HL-60/S4 treated with retinoic acid at 250 ng/mL for 4 days and 3 days (cell line): ENCODE measurements around the gene VGLL2.

Experiments used
- in situ Hi-C: fragments of 300-500 bp; cut with MboI; formaldehyde crosslinking; loops from 2 replicates; pipeline ENCODE4 v1.7.0; 2022; ENCODE audit warnings: low sequenced_read_pairs

VGLL2 gene

GRCh38 chr6:117268924-117269323 lies 3.6 kb downstream of the VGLL2 start:
- in situ Hi-C loops = no loop called here

- in situ Hi-C loops = no loop called here
These were observed 4.3 kb downstream of the VGLL2 start for GRCh38 chr6:117269638-117270054.

- in situ Hi-C loops = no loop called here
These were observed 4.9 kb downstream of the VGLL2 start for GRCh38 chr6:117270055-117270842.

DNA sequence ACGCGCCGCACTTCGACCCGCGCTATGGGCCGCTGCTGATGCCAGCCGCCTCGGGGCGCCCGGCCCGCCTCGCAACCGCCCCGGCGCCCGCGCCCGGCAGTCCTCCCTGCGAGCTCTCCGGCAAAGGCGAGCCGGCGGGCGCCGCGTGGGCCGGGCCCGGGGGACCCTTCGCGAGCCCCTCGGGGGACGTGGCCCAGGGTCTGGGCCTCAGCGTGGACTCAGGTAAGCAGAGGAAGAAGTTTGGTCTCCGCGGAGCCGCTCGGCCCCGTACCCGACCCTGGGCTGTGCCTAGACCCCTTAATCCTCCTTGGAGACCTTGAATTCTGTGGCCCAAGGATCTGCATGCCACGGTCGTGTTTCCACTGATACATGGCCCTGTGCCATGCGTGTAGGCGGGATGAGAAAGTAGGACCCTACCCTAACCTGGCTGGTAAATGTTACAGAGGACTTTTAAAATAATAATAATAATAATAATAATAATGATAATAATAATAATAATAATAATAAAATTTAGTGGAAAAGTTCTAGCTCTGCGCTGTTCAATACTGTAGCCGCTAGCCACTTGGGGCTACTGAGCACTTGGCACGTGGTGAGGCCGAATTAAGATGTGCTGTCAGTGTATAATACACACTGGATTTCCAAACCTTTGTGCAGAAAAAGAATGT lies 5.6 kb downstream of the VGLL2 start:
- in situ Hi-C loops = no loop called here

DNA sequence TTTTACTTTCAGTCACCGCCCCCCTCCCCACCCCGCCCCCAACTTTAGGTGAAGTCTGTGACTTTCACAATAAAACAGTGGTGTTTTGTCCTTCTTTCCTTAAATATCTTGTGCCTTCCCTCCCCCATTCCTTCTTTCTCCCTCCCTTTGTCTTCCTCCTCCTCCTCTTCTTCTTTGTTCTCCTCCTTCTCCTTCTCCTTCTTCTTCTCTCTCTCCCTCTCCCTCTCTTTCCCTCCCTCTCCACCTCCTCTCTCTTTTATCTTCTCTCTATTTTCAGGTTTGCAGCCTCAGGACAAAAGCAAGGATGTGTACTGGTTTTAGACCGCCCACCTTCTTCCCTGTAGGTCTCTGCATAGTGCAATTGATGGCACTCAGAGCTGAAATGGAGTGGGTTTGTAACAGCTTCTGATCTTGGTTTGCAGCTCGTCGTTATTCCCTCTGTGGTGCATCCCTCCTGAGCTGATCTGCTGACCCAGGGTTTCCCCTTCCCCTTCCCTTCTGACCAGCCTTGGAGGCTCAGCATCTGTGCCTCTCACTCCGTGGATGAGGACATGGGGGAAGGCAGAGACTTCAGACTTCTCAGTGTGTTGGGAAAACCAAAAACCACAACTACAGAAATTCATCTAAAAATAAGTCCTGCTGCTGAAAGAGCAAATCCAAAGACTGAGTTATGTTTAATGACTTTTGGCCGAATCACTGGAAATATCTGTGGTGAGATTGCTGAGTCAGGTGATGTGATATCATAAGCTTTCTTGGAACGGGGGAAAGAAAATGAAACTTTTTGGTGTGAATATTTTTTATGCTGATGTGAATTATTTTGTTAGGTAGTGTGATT lies 6.9 kb downstream of the VGLL2 start:
- in situ Hi-C loops = no loop called here

DNA sequence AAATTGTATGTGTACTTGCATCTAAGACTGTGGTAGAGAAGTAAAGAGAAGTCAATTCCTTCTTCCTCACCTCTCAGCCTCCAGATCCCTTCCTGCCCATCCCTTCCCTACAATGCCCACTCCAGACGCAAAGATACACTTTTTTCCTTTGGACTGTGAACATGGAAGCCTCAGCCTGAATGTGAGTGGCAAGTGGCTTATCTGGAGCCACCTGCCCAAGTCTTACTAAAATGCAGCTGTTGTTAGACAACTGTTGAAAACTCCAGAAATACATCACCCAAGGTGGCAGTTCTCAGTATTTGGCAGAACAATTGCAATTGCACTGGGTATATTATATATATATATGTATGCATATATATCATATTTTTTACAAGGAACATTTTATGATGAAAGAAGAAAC lies 7.5 kb downstream of the VGLL2 start:
- in situ Hi-C loops = no loop called here

GRCh38 chr6:117275205-117275604 lies 9.8 kb downstream of the VGLL2 start:
- in situ Hi-C loops = no loop called here

DNA sequence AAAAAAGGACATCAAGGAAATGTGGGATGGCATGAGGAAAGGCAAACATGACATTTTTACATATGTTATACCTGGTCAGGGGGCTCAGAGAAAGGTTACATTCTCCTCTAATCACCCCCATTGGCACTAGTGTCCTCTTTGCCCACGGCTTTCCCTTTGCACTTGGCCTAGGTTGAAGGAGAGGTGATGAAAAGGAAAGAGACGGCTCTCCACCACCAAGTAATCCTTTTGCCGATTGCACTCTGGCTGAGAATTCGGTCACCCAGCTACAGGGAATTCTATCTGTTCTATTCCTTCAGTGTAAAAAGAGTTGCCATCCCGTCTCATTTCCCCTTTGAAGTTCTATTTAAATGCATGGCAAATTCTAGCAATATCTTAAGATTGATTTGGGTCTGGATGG lies 10.4 kb downstream of the VGLL2 start:
- in situ Hi-C loops = no loop called here

- in situ Hi-C loops = no loop called here
These were observed 11.5 kb downstream of the VGLL2 start for GRCh38 chr6:117276778-117277316.

GRCh38 chr6:117280922-117281321 lies 15.6 kb downstream of the VGLL2 start:
- in situ Hi-C loops = no loop called here

GRCh38 chr6:117288083-117288715 lies 22.8 kb downstream of the VGLL2 start:
- in situ Hi-C loops = no loop called here

DNA sequence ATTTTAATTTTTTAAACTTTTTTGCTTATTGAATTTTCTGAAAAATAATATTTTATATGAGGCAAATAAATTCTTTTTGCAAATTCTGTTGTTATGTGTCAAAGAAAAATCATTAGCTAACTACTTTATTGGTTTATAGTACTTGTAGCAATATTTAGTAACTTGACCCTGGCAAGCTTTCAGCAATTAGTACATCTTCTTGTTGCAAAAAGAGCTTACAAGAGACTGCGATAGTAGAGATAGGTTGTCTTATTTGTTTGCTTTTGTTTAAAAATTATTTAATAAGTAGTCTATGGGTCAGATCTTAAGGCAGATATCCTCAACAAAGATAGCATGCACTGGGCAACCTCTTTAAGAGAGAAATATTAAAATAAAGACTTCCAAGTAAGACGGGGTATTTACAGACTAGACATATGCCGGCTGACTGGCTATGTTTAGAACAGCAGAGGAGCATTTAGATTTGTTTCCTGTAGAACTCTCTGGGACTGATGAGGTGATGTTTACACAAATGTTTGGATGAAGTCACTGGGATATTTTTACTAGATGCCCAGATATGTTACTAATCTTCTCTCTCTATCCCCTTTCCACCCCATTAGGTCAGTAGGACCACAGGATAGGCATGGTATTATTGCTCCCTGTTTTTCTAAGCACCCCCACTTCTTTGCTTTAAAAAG lies 25.0 kb downstream of the VGLL2 start:
- in situ Hi-C loops = no loop called here

- in situ Hi-C loops = no loop called here
These were observed 33.6 kb downstream of the VGLL2 start for GRCh38 chr6:117298941-117299340.

- in situ Hi-C loops = no loop called here
These were observed 38.0 kb downstream of the VGLL2 start for GRCh38 chr6:117303323-117303722.

- in situ Hi-C loops = no loop called here
These were observed 39.1 kb downstream of the VGLL2 start for GRCh38 chr6:117304446-117304845.

DNA sequence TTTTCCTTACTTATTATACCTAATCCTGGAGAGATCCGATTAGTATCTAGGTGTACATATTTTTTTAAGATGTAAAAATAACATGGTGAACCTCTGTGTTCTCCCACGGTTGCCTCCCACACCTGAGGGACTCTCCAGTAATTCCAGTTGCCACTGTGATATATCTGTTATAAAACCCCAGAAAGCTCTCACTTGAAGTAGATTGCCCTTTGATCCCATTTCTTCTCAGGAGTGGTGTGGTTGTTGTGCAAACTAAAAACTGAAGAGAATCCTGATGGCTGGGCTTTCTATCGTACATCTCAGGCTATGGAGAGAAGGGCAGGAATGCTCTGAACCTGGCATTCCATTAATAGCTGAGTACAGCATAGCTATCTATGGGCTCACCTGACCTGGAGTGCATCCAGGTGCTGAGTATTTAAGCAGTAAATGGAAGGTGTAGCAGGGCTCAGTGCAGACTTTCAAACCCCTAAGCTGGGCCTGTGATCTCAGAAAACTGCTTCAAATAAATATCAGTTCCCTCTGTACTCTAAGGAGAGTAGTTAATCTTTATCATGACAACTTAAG lies 41.0 kb downstream of the VGLL2 start:
- in situ Hi-C loops = no loop called here

DNA sequence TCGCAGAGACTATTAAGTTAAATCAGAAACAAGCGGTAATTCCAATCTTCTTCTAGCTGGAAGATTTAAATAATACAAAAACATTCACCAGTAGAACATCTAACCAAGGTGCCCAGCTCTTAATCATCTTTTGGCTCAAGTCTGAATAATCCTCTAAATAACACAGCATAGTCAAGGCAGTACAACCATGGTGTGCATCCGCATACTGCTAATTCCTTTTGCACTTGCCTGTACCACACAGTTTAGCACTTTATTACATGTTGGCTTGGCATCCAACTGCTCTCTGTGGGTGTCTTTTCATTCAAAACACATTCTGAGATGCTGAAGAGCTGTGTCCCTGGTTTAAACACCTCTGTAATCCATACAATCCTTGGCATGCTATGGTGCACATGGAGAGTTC lies 42.3 kb downstream of the VGLL2 start:
- in situ Hi-C loops = no loop called here

DNA sequence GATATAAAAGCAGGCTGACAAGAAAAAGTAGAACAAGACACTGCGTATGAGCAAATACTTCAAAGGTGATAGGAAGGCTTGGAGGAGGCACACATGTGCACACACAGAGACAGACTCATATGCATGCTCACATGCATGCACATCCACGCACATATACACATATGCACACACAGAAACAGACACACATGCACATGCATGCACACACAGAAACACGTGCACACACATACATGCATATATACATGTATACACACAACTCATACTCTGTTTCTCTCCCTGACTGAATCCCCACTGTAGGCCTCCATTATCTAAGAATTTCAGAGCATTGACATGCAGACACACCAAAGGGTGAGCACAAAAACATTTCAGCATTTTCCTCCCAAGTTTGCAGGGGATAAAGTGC lies 43.7 kb downstream of the VGLL2 start:
- in situ Hi-C loops = no loop called here

DNA sequence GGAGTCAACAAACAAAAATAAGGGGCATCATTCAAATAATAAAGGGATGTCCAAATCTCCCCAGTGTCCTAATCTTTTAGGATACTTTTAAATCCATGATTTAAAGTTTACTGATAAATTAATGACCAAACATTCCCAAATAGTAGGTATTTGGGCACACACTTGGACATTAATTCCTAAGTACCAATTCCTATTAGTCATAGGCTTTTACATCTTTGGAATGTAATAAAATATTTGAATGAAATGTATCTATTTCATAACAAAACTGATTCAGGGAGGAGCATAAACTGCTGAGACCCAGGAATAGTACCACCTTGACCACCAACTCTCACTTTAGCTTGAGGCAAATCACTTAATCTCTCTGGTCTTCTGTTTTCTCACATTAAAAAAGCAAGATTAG lies 44.3 kb downstream of the VGLL2 start:
- in situ Hi-C loops = no loop called here

DNA sequence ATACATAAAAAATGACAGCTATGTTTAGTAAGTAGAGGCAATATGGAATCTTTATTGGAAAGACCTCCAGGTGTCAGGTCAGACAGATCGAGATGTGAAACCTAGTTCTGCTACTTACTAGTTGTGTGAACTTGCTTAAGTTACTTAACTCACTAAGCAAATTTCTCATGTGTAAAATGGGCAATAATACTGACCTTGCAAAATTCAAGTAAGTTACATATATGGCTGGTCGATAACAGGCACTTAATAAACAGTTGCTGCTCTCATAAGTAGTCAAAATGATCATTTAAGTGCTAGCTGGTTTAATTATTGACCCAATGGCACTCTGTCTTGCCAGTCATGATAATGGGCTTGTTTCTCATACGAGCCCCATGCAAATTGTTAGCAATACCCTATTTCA lies 46.0 kb downstream of the VGLL2 start:
- in situ Hi-C loops = no loop called here
